Retinal pigment epithelial cell (primary cell): ENCODE data around the gene FBLN2.

Experiments used
- DNase-seq: peaks from one replicate; pipeline ENCODE4 v3.0.0-alpha.2; 2010; ENCODE audit warnings: low read depth
- H3K4me3 ChIP-seq: 2 replicates; pipeline ENCODE4 v1.5.1; 2011; ENCODE audit warnings: mild to moderate bottlenecking, low read length, control low read depth, moderate library complexity
- TF ChIP-seq, protein P1 (sequence below): conservative IDR thresholded peaks from 2 replicates; pipeline ENCODE4 v1.5.1; 2011; ENCODE audit warnings: low read depth, low read length, control low read depth, inconsistent platforms

Gene FBLN2

GRCh38 chr3:13594991-13595421 is 46.1 kb downstream of the FBLN2 start:
- TF ChIP-seq, protein P1, sequence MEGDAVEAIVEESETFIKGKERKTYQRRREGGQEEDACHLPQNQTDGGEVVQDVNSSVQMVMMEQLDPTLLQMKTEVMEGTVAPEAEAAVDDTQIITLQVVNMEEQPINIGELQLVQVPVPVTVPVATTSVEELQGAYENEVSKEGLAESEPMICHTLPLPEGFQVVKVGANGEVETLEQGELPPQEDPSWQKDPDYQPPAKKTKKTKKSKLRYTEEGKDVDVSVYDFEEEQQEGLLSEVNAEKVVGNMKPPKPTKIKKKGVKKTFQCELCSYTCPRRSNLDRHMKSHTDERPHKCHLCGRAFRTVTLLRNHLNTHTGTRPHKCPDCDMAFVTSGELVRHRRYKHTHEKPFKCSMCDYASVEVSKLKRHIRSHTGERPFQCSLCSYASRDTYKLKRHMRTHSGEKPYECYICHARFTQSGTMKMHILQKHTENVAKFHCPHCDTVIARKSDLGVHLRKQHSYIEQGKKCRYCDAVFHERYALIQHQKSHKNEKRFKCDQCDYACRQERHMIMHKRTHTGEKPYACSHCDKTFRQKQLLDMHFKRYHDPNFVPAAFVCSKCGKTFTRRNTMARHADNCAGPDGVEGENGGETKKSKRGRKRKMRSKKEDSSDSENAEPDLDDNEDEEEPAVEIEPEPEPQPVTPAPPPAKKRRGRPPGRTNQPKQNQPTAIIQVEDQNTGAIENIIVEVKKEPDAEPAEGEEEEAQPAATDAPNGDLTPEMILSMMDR: no peak

DNA sequence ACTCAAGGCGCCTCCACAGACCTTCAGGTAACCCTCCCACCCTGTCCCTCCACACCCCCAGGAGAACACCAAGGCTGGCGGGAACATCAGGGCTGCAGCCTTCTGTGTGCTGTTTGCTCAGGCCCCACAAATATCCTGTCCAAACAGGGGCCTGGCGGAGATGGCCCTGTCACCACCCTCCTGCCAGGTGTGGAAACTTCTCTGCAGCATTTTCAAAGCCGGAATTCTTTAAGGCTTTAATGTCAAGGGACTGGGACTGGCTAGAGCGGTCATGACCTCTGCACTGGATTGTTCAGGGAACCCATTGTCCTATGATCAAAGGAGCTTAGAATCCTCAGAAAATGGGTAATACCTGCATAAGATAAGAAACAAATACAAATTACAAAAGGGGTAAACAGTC is 46.6 kb downstream of the FBLN2 start:
- no peak overlapping the region for H3K4me3 ChIP-seq
- DNase-seq: no peak
- TF ChIP-seq, protein P1: no peak

More at GRCh38 chr3:13594991-13595421, 46.1 kb downstream of the FBLN2 start:
- no peak for DNase-seq
- no peak overlapping the region for H3K4me3 ChIP-seq

GRCh38 chr3:13596426-13597205 is 47.7 kb downstream of the FBLN2 start:
- no peak for DNase-seq
- no peak overlapping the region for H3K4me3 ChIP-seq
- TF ChIP-seq, protein P1: no peak

DNA sequence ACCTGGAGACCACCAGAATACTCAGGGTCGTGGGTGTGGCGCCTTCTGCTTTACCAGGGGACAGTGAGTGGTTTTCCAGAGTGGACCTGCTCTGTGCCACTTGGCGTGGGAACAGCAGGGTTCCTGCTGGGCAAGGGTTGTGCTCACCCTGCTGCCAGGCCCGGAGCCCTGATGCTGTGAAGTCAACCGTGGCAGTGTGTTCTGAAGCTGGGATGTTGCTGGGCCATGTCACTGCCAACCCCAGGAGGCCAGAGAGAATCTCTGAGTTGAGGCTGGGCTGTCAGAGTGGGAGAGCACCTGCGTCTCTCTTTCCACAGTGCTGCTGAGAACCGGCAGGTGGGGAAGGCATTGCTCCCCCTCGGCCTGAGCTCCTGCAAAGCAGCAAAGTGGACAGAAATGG is 48.7 kb downstream of the FBLN2 start:
- no peak overlapping the region for H3K4me3 ChIP-seq
- TF ChIP-seq, protein P1: no peak
- DNase-seq: no peak

DNA sequence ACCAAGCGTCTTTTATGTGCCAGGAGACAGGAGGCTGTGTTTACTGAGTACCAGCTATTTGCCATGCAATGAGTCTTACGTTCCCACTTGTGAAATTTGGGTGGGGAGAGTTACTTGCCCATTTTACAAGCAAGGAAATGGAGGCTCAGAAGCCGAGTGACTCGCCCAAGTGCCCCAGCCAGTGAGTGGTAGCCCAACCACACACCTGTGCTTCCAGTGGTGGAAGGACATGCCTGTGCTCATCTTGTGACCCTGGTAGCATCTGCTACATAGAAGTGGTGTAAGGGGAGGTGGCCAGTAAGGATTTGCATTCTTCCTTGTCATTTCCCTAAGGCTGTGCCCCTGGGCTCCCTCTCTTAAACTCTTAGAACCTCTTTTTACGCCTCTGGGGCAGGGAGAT is 49.3 kb downstream of the FBLN2 start:
- H3K4me3 ChIP-seq: no peak overlapping the region
- DNase-seq: no peak
- TF ChIP-seq, protein P1: no peak

GRCh38 chr3:13598926-13599886 is 50.3 kb downstream of the FBLN2 start:
- no peak overlapping the region for H3K4me3 ChIP-seq
- no peak for DNase-seq
- TF ChIP-seq, protein P1: no peak
